SK-N-SH (cell line): ENCODE measurements around the gene TEK.

Experiments
- CHD2 ChIP-seq: fragments of 150-350 bp; IDR thresholded peaks from 2 replicates; pipeline ENCODE4 v1.6.1; 2018; ENCODE audit warnings: low read length; ENCODE audit not compliant: partially characterized antibody
- MEF2A ChIP-seq: IDR thresholded peaks from 2 replicates; pipeline ENCODE4 v1.4.0; 2012; ENCODE audit warnings: low read depth, borderline replicate concordance
- RAD21 ChIP-seq: IDR thresholded peaks from 2 replicates; pipeline ENCODE4 v1.6.1; 2012; ENCODE audit warnings: mild to moderate bottlenecking, low read length
- RCOR1 ChIP-seq: fragments of 150-350 bp; IDR thresholded peaks from 2 replicates; pipeline ENCODE4 v1.6.1; 2017; ENCODE audit warnings: antibody characterized with exemption, low read length
- YY1 ChIP-seq: IDR thresholded peaks from 2 replicates; pipeline ENCODE4 v1.4.0; 2012; ENCODE audit warnings: low read depth, mild to moderate bottlenecking
- ZBTB33 ChIP-seq: IDR thresholded peaks from 2 replicates; pipeline ENCODE4 v1.4.0; 2012; ENCODE audit warnings: low read depth, borderline replicate concordance
- TF ChIP-seq, protein P1 (sequence below): fragments of 200-600 bp; sonication (generic); IDR thresholded peaks from 2 replicates; pipeline ENCODE4 v1.6.1; 2017; ENCODE audit warnings: antibody characterized with exemption, mild to moderate bottlenecking, moderate library complexity
- TF ChIP-seq, protein P2 (sequence below): IDR thresholded peaks from 2 replicates; pipeline ENCODE4 v1.6.1; 2012; ENCODE audit warnings: mild to moderate bottlenecking, low read depth, low read length, moderate library complexity

GRCh38 chr9:27125936-27126335 is 16.9 kb downstream of the TEK start:
- TF ChIP-seq RAD21, result no peak
- no peak for TF ChIP-seq RCOR1
- TF ChIP-seq, protein P1, sequence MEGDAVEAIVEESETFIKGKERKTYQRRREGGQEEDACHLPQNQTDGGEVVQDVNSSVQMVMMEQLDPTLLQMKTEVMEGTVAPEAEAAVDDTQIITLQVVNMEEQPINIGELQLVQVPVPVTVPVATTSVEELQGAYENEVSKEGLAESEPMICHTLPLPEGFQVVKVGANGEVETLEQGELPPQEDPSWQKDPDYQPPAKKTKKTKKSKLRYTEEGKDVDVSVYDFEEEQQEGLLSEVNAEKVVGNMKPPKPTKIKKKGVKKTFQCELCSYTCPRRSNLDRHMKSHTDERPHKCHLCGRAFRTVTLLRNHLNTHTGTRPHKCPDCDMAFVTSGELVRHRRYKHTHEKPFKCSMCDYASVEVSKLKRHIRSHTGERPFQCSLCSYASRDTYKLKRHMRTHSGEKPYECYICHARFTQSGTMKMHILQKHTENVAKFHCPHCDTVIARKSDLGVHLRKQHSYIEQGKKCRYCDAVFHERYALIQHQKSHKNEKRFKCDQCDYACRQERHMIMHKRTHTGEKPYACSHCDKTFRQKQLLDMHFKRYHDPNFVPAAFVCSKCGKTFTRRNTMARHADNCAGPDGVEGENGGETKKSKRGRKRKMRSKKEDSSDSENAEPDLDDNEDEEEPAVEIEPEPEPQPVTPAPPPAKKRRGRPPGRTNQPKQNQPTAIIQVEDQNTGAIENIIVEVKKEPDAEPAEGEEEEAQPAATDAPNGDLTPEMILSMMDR, result no peak
- TF ChIP-seq, protein P2, sequence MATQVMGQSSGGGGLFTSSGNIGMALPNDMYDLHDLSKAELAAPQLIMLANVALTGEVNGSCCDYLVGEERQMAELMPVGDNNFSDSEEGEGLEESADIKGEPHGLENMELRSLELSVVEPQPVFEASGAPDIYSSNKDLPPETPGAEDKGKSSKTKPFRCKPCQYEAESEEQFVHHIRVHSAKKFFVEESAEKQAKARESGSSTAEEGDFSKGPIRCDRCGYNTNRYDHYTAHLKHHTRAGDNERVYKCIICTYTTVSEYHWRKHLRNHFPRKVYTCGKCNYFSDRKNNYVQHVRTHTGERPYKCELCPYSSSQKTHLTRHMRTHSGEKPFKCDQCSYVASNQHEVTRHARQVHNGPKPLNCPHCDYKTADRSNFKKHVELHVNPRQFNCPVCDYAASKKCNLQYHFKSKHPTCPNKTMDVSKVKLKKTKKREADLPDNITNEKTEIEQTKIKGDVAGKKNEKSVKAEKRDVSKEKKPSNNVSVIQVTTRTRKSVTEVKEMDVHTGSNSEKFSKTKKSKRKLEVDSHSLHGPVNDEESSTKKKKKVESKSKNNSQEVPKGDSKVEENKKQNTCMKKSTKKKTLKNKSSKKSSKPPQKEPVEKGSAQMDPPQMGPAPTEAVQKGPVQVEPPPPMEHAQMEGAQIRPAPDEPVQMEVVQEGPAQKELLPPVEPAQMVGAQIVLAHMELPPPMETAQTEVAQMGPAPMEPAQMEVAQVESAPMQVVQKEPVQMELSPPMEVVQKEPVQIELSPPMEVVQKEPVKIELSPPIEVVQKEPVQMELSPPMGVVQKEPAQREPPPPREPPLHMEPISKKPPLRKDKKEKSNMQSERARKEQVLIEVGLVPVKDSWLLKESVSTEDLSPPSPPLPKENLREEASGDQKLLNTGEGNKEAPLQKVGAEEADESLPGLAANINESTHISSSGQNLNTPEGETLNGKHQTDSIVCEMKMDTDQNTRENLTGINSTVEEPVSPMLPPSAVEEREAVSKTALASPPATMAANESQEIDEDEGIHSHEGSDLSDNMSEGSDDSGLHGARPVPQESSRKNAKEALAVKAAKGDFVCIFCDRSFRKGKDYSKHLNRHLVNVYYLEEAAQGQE, result no peak
- TF ChIP-seq YY1, result no peak
- no peak for TF ChIP-seq ZBTB33
- TF ChIP-seq MEF2A, result no peak
- TF ChIP-seq CHD2, result no peak
